ENCODE results near the gene LORICRIN.

DNA sequence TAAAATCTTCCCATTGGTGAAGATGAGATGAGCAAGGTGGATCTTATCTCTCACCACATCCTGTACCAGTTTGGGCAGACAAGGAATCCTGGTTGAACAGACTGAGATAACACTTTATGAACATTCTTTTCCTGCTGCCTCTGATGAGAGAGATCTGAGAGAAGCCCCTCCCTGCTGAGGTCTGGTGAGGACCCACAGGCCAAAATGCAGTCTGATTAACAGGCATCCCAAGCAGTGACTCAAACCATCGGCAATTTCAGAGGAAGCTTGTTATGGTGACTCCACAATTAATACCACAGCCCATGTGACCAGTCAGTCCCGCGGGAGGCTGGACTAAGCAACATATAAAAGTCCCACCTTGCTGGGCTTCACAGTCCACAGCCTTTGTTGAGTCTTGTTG, 42.3 kb upstream of the LORICRIN start, which contains the start of gene PRR9:
- no peak for TF ChIP-seq EP300 (IDR thresholded peaks at IDR 0.05)
- TF ChIP-seq, protein P1, sequence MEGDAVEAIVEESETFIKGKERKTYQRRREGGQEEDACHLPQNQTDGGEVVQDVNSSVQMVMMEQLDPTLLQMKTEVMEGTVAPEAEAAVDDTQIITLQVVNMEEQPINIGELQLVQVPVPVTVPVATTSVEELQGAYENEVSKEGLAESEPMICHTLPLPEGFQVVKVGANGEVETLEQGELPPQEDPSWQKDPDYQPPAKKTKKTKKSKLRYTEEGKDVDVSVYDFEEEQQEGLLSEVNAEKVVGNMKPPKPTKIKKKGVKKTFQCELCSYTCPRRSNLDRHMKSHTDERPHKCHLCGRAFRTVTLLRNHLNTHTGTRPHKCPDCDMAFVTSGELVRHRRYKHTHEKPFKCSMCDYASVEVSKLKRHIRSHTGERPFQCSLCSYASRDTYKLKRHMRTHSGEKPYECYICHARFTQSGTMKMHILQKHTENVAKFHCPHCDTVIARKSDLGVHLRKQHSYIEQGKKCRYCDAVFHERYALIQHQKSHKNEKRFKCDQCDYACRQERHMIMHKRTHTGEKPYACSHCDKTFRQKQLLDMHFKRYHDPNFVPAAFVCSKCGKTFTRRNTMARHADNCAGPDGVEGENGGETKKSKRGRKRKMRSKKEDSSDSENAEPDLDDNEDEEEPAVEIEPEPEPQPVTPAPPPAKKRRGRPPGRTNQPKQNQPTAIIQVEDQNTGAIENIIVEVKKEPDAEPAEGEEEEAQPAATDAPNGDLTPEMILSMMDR (IDR thresholded peaks at IDR 0.05) = no peak

Data from upper lobe of left lung (tissue), 4 donors.